Lung (tissue), 12 donors: ENCODE data around the gene PSMA7. TPM values are rescaled to one million over a fixed set of nuclear protein-coding genes. Genes with fewer than 3 reads are reported as not detected.

Source experiments
- ATAC-seq: fragments of 200-7000 bp; cut with Tn5 transposase; one replicate; pipeline ENCODE4 v1.9.1; 2020; ENCODE audit warnings: moderate number of reproducible peaks; ENCODE audit not compliant: insufficient read depth, low FRiP score
- DNase-seq, 3 donors: peaks; one replicate each; pipeline ENCODE4 v3.0.0-alpha.2; 2013 to 2017
- H3K27ac ChIP-seq, 2 donors: one replicate each; pipeline ENCODE4 v1.5.1; 2013; ENCODE audit warnings: mild to moderate bottlenecking in 2 of 2, moderate library complexity in 2 of 2, control low read depth in 1 of 2, inconsistent platforms in 1 of 2, low read depth in 1 of 2, low read length in 1 of 2
- H3K27me3 ChIP-seq, 3 donors: one replicate each; pipeline ENCODE4 v1.5.1; 2013; ENCODE audit warnings: low read length in 2 of 3; ENCODE audit not compliant: control insufficient read depth in 3 of 3, insufficient read depth in 3 of 3
- H3K36me3 ChIP-seq, 4 donors: one replicate each; pipeline ENCODE4 v1.5.1; 2013; ENCODE audit warnings: low read length in 4 of 4, mild to moderate bottlenecking in 1 of 4, moderate library complexity in 1 of 4; ENCODE audit not compliant: control insufficient read depth in 4 of 4, insufficient read depth in 4 of 4
- H3K4me1 ChIP-seq, 5 donors: one replicate each; pipeline ENCODE4 v1.5.1; 2013; ENCODE audit warnings: low read length in 5 of 5, mild to moderate bottlenecking in 2 of 5, moderate library complexity in 1 of 5; ENCODE audit not compliant: control insufficient read depth in 5 of 5, insufficient read depth in 5 of 5
- H3K4me3 ChIP-seq: one replicate; pipeline ENCODE4 v1.5.1; 2013; ENCODE audit warnings: mild to moderate bottlenecking, control low read depth, moderate library complexity
- H3K9ac ChIP-seq, 2 donors: one replicate each; pipeline ENCODE4 v1.5.1; 2013; ENCODE audit warnings: low read length in 2 of 2, control low read depth in 1 of 2; ENCODE audit not compliant: insufficient read depth in 1 of 2
- H3K9me3 ChIP-seq, 4 donors: one replicate each; pipeline ENCODE4 v1.5.1; 2013; ENCODE audit warnings: low read length in 3 of 4, mild to moderate bottlenecking in 1 of 4, moderate library complexity in 1 of 4; ENCODE audit not compliant: control insufficient read depth in 4 of 4, insufficient read depth in 3 of 4
- WGBS, 2 donors: extraction: QIAGEN DNeasy Blood & Tissue Kit; methylation state at CpG; one replicate each; pipeline ENCODE4 v1.1.7; 2013; 5-methylcytosine and 5-hydroxymethylcytosine counted together
- polyA plus RNA-seq, 2 donors: library from polyadenylated mRNA; stranded (reverse); fragments of 200-250 nt; gene quantifications; one replicate each; pipeline ENCODE4 v1.2.1, GENCODE V29; 2013
- total RNA-seq, 2 donors: library from RNA; depleted of rRNA in 1 of 2; stranded (reverse); fragments of >200 nt in 1 of 2; gene quantifications; one replicate each; pipeline ENCODE4 v1.2.1, GENCODE V29; 2014 to 2021
- TF ChIP-seq, protein P1 (sequence below): IDR thresholded peaks from 2 replicates; pipeline ENCODE4 v1.5.1; 2012; ENCODE audit warnings: mild to moderate bottlenecking; ENCODE audit errors: control extremely low read depth, extremely low read depth
- donor health status: control.
- donor health status: control.
- donor health status: Bipolar disorder and iron deficiency.
- donor health status: healthy.
- donor health status: DM: yes; HTN: yes; CAD: no.

PSMA7 gene
- total and polyA plus RNA-seq, 4 donors = 100 to 478 (median 258) TPM

- H3K9me3 ChIP-seq = no peaks in the 10 kb centered on the region
- no peak overlapping the region for H3K4me3 ChIP-seq
- no peak overlapping the region for H3K27ac ChIP-seq
- no peak for DNase-seq
- WGBS, 2 donors = 96 to 97% methylated on average over 28 of the region's 28 CpGs
- no peak for ATAC-seq
- TF ChIP-seq, protein P1, sequence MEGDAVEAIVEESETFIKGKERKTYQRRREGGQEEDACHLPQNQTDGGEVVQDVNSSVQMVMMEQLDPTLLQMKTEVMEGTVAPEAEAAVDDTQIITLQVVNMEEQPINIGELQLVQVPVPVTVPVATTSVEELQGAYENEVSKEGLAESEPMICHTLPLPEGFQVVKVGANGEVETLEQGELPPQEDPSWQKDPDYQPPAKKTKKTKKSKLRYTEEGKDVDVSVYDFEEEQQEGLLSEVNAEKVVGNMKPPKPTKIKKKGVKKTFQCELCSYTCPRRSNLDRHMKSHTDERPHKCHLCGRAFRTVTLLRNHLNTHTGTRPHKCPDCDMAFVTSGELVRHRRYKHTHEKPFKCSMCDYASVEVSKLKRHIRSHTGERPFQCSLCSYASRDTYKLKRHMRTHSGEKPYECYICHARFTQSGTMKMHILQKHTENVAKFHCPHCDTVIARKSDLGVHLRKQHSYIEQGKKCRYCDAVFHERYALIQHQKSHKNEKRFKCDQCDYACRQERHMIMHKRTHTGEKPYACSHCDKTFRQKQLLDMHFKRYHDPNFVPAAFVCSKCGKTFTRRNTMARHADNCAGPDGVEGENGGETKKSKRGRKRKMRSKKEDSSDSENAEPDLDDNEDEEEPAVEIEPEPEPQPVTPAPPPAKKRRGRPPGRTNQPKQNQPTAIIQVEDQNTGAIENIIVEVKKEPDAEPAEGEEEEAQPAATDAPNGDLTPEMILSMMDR = no peak
- H3K9ac ChIP-seq = no peak overlapping the region
- no peaks in the 10 kb centered on the region for H3K27me3 ChIP-seq
- H3K4me1 ChIP-seq = no peaks in the 10 kb centered on the region
- peaks cover 4 to 42% (median 8%) of the 10 kb centered on the region in 4 donors for H3K36me3 ChIP-seq
These were observed 31.0 kb upstream of the PSMA7 start for GRCh38 chr20:62174021-62174804.

DNA sequence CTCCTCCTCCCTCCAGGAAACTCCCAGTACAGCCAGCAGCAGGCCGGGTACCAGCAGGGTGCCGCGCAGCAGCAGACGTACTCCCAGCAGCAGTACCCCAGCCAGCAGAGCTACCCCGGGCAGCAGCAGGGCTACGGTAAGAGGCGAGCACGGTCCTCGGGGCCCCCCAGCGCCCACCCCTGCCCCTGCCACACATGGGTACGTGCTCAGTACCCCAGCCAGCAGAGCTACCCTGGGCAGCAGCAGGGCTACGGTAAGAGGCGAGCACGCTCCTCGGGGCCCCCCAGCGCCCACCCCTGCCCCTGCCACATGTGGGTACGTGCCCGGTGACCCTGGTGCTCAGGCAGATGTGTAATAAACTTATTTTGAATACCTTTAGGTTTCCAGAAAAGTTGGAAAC lies 29.5 kb upstream of the PSMA7 start:
- H3K36me3 ChIP-seq = peaks cover 4 to 51% (median 12%) of the 10 kb centered on the region in 4 donors
- no peaks in the 10 kb centered on the region for H3K9me3 ChIP-seq
- H3K4me1 ChIP-seq = no peaks in the 10 kb centered on the region
- no peak overlapping the region for H3K4me3 ChIP-seq
- no peak for DNase-seq
- no peak for ATAC-seq
- no peaks in the 10 kb centered on the region for H3K27me3 ChIP-seq
- 94 to 97% methylated on average over 16 to 18 of the region's 18 CpGs for WGBS, 2 donors
- H3K9ac ChIP-seq = no peak overlapping the region
- TF ChIP-seq, protein P1 = no peak
- no peak overlapping the region for H3K27ac ChIP-seq

DNA sequence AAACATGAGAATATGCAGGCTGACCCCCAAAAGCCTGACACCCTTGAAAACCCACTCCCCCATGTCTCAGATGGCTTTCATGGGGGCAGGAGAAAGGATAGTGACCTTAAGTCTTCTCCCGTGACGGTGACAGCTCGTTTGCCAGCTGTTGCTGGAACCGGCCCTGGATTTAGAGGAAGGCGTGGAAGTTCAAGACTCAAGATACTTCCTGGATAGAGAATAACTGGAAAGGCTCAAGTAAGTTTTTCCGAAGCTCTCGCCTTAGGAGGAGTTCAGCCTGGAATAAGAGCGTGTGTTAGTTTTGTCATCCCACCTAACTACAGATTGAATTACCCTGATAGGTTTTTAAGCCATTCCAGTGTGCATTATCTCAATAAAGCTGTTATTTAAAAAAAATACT lies 28.1 kb upstream of the PSMA7 start:
- DNase-seq (no peak), ATAC-seq (no peak)
- Histone ChIP-seq H3K9ac (no peak overlapping the region), H3K4me3 (no peak overlapping the region), H3K36me3 (peaks cover 4 to 43% (median 15%) of the 10 kb centered on the region in 4 donors), H3K27ac (no peak overlapping the region), H3K27me3 (no peaks in the 10 kb centered on the region), H3K9me3 (no peaks in the 10 kb centered on the region), H3K4me1 (no peaks in the 10 kb centered on the region)
- TF ChIP-seq, protein P1 = no peak
- WGBS, 2 donors = 73 to 75% methylated on average over 8 of the region's 8 CpGs
